Heart left ventricle (tissue), 16 donors: ENCODE measurements around the gene KRT16. TPM values are rescaled to one million over a fixed set of nuclear protein-coding genes. Genes with fewer than 3 reads are reported as not detected.

ENCODE experiments used
- ATAC-seq, 4 donors: fragments of 200-7000 bp; cut with Tn5 transposase; one replicate each; pipeline ENCODE4 v1.9.1; 2020 to 2022; ENCODE audit warnings: moderate library complexity in 4 of 4, mild to moderate bottlenecking in 3 of 4, moderate number of reproducible peaks in 1 of 4
- DNase-seq, 5 donors: peaks; one replicate each; pipeline ENCODE4 v3.0.0-alpha.2; 2020
- H3K27ac ChIP-seq, 12 donors: fragments of 200-600 bp; sonication (generic) in 4 of 12; one replicate each; pipeline versions ENCODE4 v1.5.0 to v1.8.0; 2016 to 2022; ENCODE audit warnings: mild to moderate bottlenecking in 2 of 12
- H3K27me3 ChIP-seq, 9 donors: fragments of 200-600 bp; sonication (generic) in 2 of 9; one replicate each; pipeline versions ENCODE4 v1.5.1 to v1.8.0; 2016 to 2022; ENCODE audit warnings: mild to moderate bottlenecking in 3 of 9
- H3K36me3 ChIP-seq, 9 donors: fragments of 200-600 bp; sonication (generic) in 2 of 9; one replicate each; pipeline versions ENCODE4 v1.5.0 to v1.8.0; 2018 to 2022; ENCODE audit warnings: mild to moderate bottlenecking in 2 of 9
- H3K4me1 ChIP-seq, 12 donors: fragments of 200-600 bp; sonication (generic) in 4 of 12; one replicate each; pipeline versions ENCODE4 v1.5.0 to v1.8.0; 2016 to 2022; ENCODE audit warnings: mild to moderate bottlenecking in 3 of 12
- H3K4me3 ChIP-seq, 12 donors: fragments of 200-600 bp; sonication (generic) in 4 of 12; one replicate each; pipeline versions ENCODE4 v1.5.0 to v1.8.0; 2017 to 2022; ENCODE audit warnings: mild to moderate bottlenecking in 9 of 12, moderate library complexity in 4 of 12
- H3K9me3 ChIP-seq, 12 donors: fragments of 200-600 bp; sonication (generic) in 4 of 12; one replicate each; pipeline versions ENCODE4 v1.5.0 to v1.8.0; 2016 to 2022; ENCODE audit warnings: mild to moderate bottlenecking in 1 of 12
- CTCF ChIP-seq, 12 donors: fragments of 200-600 bp; sonication (generic) in 4 of 12; IDR thresholded peaks; one replicate each; pipeline versions ENCODE4 v1.5.0 to v1.8.0; 2018 to 2022; ENCODE audit warnings: antibody characterized with exemption in 12 of 12, mild to moderate bottlenecking in 5 of 12
- POLR2A ChIP-seq, 2 donors: fragments of 450-650 bp; IDR thresholded peaks; one replicate each; pipeline ENCODE4 v1.6.1; 2017; ENCODE audit warnings: antibody characterized with exemption in 2 of 2, mild to moderate bottlenecking in 2 of 2, moderate library complexity in 2 of 2
- WGBS, 4 donors: extraction: QIAGEN DNeasy Blood & Tissue Kit in 2 of 4; methylation state at CpG; one replicate each; pipeline versions ENCODE4 v1.1.5 to v1.1.7; 2013 to 2018; 5-methylcytosine and 5-hydroxymethylcytosine counted together
- intact Hi-C, 10 donors: fragments of 100-400 bp; cut with DNase I; formaldehyde crosslinking; loops; one replicate each; pipeline versions ENCODE4 v1.11.1 to v1.14.2; 2022
- polyA plus RNA-seq, 2 donors: library from polyadenylated mRNA; stranded (reverse); fragments of 200-250 nt; gene quantifications; one replicate each; pipeline ENCODE4 v1.2.3, GENCODE V29; 2013
- total RNA-seq, 9 donors: library from RNA; depleted of rRNA in 2 of 9; stranded (reverse); fragments of >200 nt in 2 of 9; fragmentation: NEBNext Ultra II Directional in 3 of 9; extraction: Animal tissue kit (Norgen Biotek cat#: 25700) in 3 of 9; gene quantifications; one replicate each; pipeline versions ENCODE4 v1.1.0 to v1.2.4, GENCODE V29; 2016 to 2023
- donor health status: ischemic (EF 13 %, LVEDD 7.1; RV severe dilation, severe dysfunction).
- donor health status: healthy with polysubstance abuse.
- donor health status: DM: no; HTN: yes; CAD: no.
- donor health status: DM: no; HTN: no; CAD: no.
- donor health status: ischemic (EF 25% LVEDD 6.9; RV normal size, moderate dysfunction).
- donor health status: ischemic (EF 25% LVEDD 5.7; RV mildly dilated, moderate dysfunction).
- donor health status: healthy.
- donor health status: DM: yes; HTN: yes; CAD: no.
- donor health status: ischemic (EF 35%, LVEDD 5.7; RV mildly dilated, moderate dysfunction).
- donor health status: nonischemic (EF 11% LVEDD 7.7; RV severe dilation, severe dysfunction).
- donor health status: DM: yes; HTN: yes; CAD: no.
- donor health status: PGD.
- donor health status: ischemic (EF 29% LVEDD 5.4; RV normal size, mild dysfunction).
- donor health status: nonischemic (EF 23%, LVEDD 6.1; RV moderate dilation, normal function).

Gene KRT16
- total and polyA plus RNA-seq, 11 donors: 0.06 TPM; not detected in 10

GRCh38 chr17:41638194-41638593, 25.6 kb upstream of the KRT16 start:
- H3K36me3 ChIP-seq: no peaks in the 10 kb centered on the region
- intact Hi-C loops: no loop called here
- H3K4me3 ChIP-seq: no peak overlapping the region
- WGBS, 4 donors: 85 to 93% (median 88%) methylated on average over 5 of the region's 5 CpGs
- no peak for ATAC-seq
- peaks cover 0 to 14% (median 10%) of the 10 kb centered on the region in 12 donors for H3K4me1 ChIP-seq
- no peaks in the 10 kb centered on the region for H3K27me3 ChIP-seq
- H3K9me3 ChIP-seq: no peaks in the 10 kb centered on the region
- TF ChIP-seq POLR2A (IDR thresholded peaks at IDR 0.05) (no peak), CTCF (IDR thresholded peaks at IDR 0.05) (no peak)
- no peak for DNase-seq
- no peak overlapping the region for H3K27ac ChIP-seq

- peaks cover 0 to 14% (median 10%) of the 10 kb centered on the region in 12 donors for H3K4me1 ChIP-seq
These were observed 24.1 kb upstream of the KRT16 start for GRCh38 chr17:41636652-41637051.

GRCh38 chr17:41635121-41636097, 22.8 kb upstream of the KRT16 start:
- Histone ChIP-seq H3K9me3 (no peaks in the 10 kb centered on the region), H3K27me3 (no peaks in the 10 kb centered on the region), H3K36me3 (no peaks in the 10 kb centered on the region), H3K27ac (peak overlapping the region in 1 of 12 donors; percentile 9), H3K4me3 (peak overlapping the region in 3 of 12 donors; percentile 16 to 30 (median 27)), H3K4me1 (peaks cover 0 to 14% (median 10%) of the 10 kb centered on the region in 12 donors)
- DNase-seq (peak in 4 of 5 donors; percentile 42 to 71 (median 46)), ATAC-seq (peak; percentile 63 to 81 (median 74))
- TF ChIP-seq CTCF (IDR thresholded peaks at IDR 0.05): no peak
- no peak for TF ChIP-seq POLR2A (IDR thresholded peaks at IDR 0.05)
- 29 to 40% (median 32%) methylated on average over 25 to 28 of the region's 28 CpGs for WGBS, 4 donors
- intact Hi-C loops: no loop called here

More at GRCh38 chr17:41636652-41637051, 24.1 kb upstream of the KRT16 start:
- WGBS, 4 donors: 81 to 100% (median 82%) methylated on average over 1 to 9 of the region's 9 CpGs; no CpG with 5 or more reads in 1 of the 4 donors
- TF ChIP-seq CTCF (IDR thresholded peaks at IDR 0.05) (no peak), POLR2A (IDR thresholded peaks at IDR 0.05) (no peak)
- Histone ChIP-seq H3K36me3 (no peaks in the 10 kb centered on the region), H3K4me3 (no peak overlapping the region), H3K27ac (no peak overlapping the region), H3K27me3 (no peaks in the 10 kb centered on the region), H3K9me3 (no peaks in the 10 kb centered on the region)
- no peak for ATAC-seq
- intact Hi-C loops: no loop called here
- DNase-seq: no peak

- no peak for TF ChIP-seq CTCF (IDR thresholded peaks at IDR 0.05)
- H3K9me3 ChIP-seq: no peaks in the 10 kb centered on the region
- intact Hi-C loops: no loop called here
- no peaks in the 10 kb centered on the region for H3K36me3 ChIP-seq
- 57 to 66% (median 57%) methylated on average over 7 of the region's 7 CpGs; no CpG with 5 or more reads in 1 of the 4 donors for whole genome bisulfite sequencing, 4 donors
- no peak overlapping the region for H3K27ac ChIP-seq
- DNase-seq (no peak), ATAC-seq (peak in 2 of 4 donors; percentile 6 to 30)
- peaks cover 0 to 14% (median 10%) of the 10 kb centered on the region in 12 donors for H3K4me1 ChIP-seq
- no peaks in the 10 kb centered on the region for H3K27me3 ChIP-seq
- no peak overlapping the region for H3K4me3 ChIP-seq
These were observed 22.1 kb upstream of the KRT16 start for GRCh38 chr17:41634639-41635038.
